ENCODE data around the gene RAB20.

DNA sequence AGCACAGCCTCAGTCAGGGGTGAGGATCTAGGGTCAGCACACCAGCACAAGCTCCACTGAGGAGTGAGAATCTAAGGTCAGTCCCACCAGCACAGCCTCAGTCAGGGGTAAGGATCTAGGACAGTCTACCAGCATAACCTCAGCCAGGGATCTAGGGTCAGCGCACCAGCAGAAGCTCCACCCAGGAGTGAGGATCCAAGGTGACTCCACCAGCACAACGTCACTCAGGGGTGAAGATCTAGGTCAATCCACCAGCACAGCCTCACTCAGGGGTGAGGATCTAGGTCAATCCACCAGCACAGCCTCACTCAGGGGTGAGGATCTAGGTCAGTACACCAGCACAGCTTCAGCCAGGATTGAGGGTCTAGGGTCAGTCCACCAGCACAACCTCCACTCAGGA lies 64.5 kb downstream of the RAB20 start:
- no peak for TF ChIP-seq EZH2 (IDR thresholded peaks at IDR 0.05; ENCODE audit: borderline replicate concordance, control insufficient read depth, low read depth, low read length)
- TF ChIP-seq, protein P1, sequence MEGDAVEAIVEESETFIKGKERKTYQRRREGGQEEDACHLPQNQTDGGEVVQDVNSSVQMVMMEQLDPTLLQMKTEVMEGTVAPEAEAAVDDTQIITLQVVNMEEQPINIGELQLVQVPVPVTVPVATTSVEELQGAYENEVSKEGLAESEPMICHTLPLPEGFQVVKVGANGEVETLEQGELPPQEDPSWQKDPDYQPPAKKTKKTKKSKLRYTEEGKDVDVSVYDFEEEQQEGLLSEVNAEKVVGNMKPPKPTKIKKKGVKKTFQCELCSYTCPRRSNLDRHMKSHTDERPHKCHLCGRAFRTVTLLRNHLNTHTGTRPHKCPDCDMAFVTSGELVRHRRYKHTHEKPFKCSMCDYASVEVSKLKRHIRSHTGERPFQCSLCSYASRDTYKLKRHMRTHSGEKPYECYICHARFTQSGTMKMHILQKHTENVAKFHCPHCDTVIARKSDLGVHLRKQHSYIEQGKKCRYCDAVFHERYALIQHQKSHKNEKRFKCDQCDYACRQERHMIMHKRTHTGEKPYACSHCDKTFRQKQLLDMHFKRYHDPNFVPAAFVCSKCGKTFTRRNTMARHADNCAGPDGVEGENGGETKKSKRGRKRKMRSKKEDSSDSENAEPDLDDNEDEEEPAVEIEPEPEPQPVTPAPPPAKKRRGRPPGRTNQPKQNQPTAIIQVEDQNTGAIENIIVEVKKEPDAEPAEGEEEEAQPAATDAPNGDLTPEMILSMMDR (IDR thresholded peaks at IDR 0.05 in 2 of 3, conservative IDR thresholded peaks at IDR 0.05 in 1 of 3; ENCODE audit: control insufficient read depth in 2 of 3, extremely low read depth in 1 of 3, insufficient read depth in 1 of 3, low read depth in 3 of 3, low read length in 3 of 3): no peak
- TF ChIP-seq HDGF (IDR thresholded peaks at IDR 0.05): no peak
